Sigmoid colon (tissue), 7 donors: ENCODE measurements around the gene RPL10A. TPM values are rescaled to one million over a fixed set of nuclear protein-coding genes. Genes with fewer than 3 reads are reported as not detected.

Source experiments
- DNase-seq: peaks from one replicate; pipeline ENCODE4 v3.0.0-alpha.2; 2019
- H3K27ac ChIP-seq, 4 donors: fragments of 200-600 bp; sonication (generic); one replicate each; pipeline ENCODE4 v1.5.1; 2016 to 2019; ENCODE audit warnings: mild to moderate bottlenecking in 1 of 4
- H3K27me3 ChIP-seq, 3 donors: fragments of 200-600 bp; sonication (generic); one replicate each; pipeline ENCODE4 v1.5.1; 2019; ENCODE audit warnings: mild to moderate bottlenecking in 1 of 3
- H3K36me3 ChIP-seq, 4 donors: fragments of 200-600 bp; sonication (generic); one replicate each; pipeline ENCODE4 v1.5.1; 2016 to 2019
- H3K4me1 ChIP-seq, 4 donors: fragments of 200-600 bp; sonication (generic); one replicate each; pipeline ENCODE4 v1.5.1; 2017 to 2019
- H3K4me3 ChIP-seq, 4 donors: fragments of 200-600 bp; sonication (generic); one replicate each; pipeline ENCODE4 v1.5.1; 2017 to 2019; ENCODE audit warnings: mild to moderate bottlenecking in 2 of 4, moderate library complexity in 1 of 4
- H3K9me3 ChIP-seq, 4 donors: fragments of 200-600 bp in 3 of 4; sonication (generic) in 3 of 4; one replicate each; pipeline versions ENCODE4 v1.5.1 to v1.6.1; 2013 to 2019
- EP300 ChIP-seq, 4 donors: sonication (generic); formaldehyde crosslinking; IDR thresholded peaks; one replicate each; pipeline ENCODE4 v1.6.1; 2017; ENCODE audit warnings: antibody characterized with exemption in 4 of 4
- POLR2A ChIP-seq, 2 donors: fragments of 450-650 bp; IDR thresholded peaks; one replicate each; pipeline ENCODE4 v1.6.1; 2016; ENCODE audit warnings: antibody characterized with exemption in 2 of 2, mild to moderate bottlenecking in 2 of 2, moderate library complexity in 2 of 2
- POLR2AphosphoS5 ChIP-seq, 4 donors: sonication (generic); formaldehyde crosslinking; IDR thresholded peaks; one replicate each; pipeline ENCODE4 v1.6.1; 2017; ENCODE audit warnings: antibody characterized with exemption in 4 of 4
- WGBS, 2 donors: extraction: QIAGEN DNeasy Blood & Tissue Kit; methylation state at CpG; one replicate each; pipeline ENCODE4 v1.1.7; 2013; 5-methylcytosine and 5-hydroxymethylcytosine counted together
- intact Hi-C: fragments of 100-400 bp; cut with DNase I; formaldehyde crosslinking; loops from one replicate; pipeline ENCODE4 v1.15.1; 2023
- polyA plus RNA-seq, 3 donors: library from polyadenylated mRNA; stranded (reverse); fragments of 200-250 nt; gene quantifications; one replicate each; pipeline ENCODE4 v1.2.3, GENCODE V29; 2013
- total RNA-seq, 4 donors: library from RNA; depleted of rRNA; stranded (reverse); fragments of >200 nt; gene quantifications; one replicate each; pipeline ENCODE4 v1.1.0, GENCODE V29; 2016
- TF ChIP-seq, protein P1 (sequence below), 4 experiments: fragments of 450-650 bp in 3 of 4; fragments of 200-600 bp in 1 of 4; IDR thresholded peaks; one replicate each; pipeline ENCODE4 v1.5.1; 2016 to 2019; ENCODE audit warnings: antibody characterized with exemption in 4 of 4, mild to moderate bottlenecking in 3 of 4, moderate library complexity in 2 of 4
- donor health status: healthy with polysubstance abuse.
- donor health status: Bipolar disorder and iron deficiency.
- donor health status: healthy.

Gene RPL10A
- total and polyA plus RNA-seq, 7 donors, result 1,381 to 3,217 (median 2,085) TPM

DNA sequence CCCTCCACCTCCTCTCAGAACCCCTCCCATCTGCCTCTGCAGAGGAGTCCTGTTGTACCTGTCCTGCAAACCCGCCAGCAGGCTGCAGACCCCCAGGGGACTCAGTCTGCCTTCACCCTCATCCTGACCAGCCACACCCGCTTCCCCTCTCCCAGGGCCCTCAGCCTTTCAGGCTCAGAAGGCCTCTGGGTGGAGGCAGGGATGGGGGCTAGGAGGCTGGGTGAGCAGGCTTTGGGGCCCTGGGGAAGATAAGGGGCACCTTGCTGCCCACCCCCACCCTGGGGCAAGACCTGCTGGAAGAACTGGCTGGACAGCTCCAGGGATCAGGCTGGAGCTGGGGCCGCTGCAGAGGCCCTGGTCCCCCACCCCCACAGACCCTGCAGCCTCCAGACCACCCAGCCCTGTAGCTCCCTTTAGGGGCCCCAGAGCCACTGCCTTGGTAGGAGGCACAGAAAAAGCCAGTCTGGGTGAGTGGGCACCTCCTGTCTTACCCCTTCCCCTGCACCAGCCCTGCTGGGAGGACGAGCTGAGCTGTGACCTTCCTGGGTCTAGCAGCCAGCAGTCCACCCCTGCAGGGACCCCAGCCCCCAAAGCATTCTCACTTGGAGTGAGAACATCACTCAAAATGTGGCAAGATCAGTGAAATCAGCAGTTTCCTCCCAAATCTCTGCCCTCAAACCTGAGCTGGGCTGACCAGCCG lies 23.5 kb downstream of the RPL10A start:
- Histone ChIP-seq H3K9me3 (no peaks in the 10 kb centered on the region), H3K4me1 (peaks cover 0 to 92% (median 87%) of the 10 kb centered on the region in 4 donors), H3K27ac (peak overlapping the region; percentile 100), H3K36me3 (no peaks in the 10 kb centered on the region), H3K4me3 (peak overlapping the region; percentile 9 to 99 (median 98)), H3K27me3 (no peaks in the 10 kb centered on the region)
- TF ChIP-seq, protein P1, sequence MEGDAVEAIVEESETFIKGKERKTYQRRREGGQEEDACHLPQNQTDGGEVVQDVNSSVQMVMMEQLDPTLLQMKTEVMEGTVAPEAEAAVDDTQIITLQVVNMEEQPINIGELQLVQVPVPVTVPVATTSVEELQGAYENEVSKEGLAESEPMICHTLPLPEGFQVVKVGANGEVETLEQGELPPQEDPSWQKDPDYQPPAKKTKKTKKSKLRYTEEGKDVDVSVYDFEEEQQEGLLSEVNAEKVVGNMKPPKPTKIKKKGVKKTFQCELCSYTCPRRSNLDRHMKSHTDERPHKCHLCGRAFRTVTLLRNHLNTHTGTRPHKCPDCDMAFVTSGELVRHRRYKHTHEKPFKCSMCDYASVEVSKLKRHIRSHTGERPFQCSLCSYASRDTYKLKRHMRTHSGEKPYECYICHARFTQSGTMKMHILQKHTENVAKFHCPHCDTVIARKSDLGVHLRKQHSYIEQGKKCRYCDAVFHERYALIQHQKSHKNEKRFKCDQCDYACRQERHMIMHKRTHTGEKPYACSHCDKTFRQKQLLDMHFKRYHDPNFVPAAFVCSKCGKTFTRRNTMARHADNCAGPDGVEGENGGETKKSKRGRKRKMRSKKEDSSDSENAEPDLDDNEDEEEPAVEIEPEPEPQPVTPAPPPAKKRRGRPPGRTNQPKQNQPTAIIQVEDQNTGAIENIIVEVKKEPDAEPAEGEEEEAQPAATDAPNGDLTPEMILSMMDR (IDR thresholded peaks at IDR 0.05), result no peak
- no peak for TF ChIP-seq EP300 (IDR thresholded peaks at IDR 0.05)
- TF ChIP-seq POLR2A (IDR thresholded peaks at IDR 0.05), result no peak
- no peak for TF ChIP-seq POLR2AphosphoS5 (IDR thresholded peaks at IDR 0.05)
- intact Hi-C loops, result loop anchor here (2.0 kb wide), 1 partner anchor 237 kb away; no protein-coding TSS in a partner anchor
- DNase-seq, result no peak
- 49 to 65% methylated on average over 5 of the region's 5 CpGs for WGBS, 2 donors

DNA sequence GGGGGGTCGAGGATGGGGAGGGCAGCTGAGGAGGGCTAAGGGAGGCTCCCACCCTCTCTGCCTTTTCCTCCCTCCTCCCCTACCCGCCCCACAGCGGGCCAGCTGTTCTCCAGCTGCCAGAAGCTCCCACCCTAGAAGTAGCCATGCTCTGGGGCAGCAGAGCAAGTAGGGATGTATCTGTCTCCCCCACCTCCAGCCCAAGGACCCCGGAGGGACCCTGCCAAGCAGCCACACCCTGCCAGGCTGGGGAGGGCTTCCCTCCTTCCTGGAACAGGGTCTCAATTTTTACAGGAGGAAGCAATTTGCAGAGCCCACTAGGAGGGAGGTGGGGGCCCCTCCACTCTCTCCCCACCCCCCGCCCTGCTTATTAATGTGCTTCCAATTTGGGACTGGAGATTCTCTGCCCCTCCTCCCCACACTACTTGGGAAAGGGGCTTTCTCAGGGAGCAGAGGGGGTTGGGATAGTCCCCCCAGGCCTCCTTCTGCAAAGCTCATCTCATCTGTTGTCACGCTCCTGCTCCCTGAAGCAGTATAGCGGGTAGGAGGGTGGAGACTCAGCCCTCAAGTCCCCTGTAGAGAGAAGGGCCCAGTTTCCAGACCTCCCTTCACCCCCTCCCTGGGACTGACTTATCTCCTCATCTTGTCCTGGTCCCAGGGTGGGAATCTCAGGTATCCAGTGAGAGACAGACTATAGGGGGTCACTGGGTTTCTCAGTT lies 24.2 kb downstream of the RPL10A start:
- Histone ChIP-seq H3K9me3 (no peaks in the 10 kb centered on the region), H3K27ac (peak overlapping the region; percentile 100), H3K27me3 (no peaks in the 10 kb centered on the region), H3K36me3 (no peaks in the 10 kb centered on the region), H3K4me1 (peaks cover 0 to 88% (median 80%) of the 10 kb centered on the region in 4 donors), H3K4me3 (peak overlapping the region; percentile 9 to 99 (median 98))
- WGBS, 2 donors, result 46 to 68% methylated on average over 7 of the region's 7 CpGs
- DNase-seq, result no peak
- intact Hi-C loops, result no loop called here
- peak in 1 of 4 donors; percentile 18 for TF ChIP-seq POLR2AphosphoS5 (IDR thresholded peaks at IDR 0.05)
- no peak for TF ChIP-seq EP300 (IDR thresholded peaks at IDR 0.05)

DNA sequence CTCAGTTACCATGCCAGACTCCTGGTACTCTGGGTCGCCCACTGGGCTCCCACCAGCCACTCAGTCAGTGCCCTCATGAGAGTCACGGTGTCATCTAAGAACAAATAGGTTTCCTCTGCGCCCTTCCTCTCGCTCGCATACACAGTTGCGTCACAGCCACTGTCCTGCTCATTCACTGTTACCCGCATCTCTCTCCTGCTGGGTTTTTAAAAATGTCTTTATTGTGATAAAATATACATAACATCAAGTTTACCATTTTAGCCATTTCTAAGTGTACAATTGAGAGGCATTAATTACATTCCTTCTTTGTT lies 24.7 kb downstream of the RPL10A start:
- Histone ChIP-seq H3K27me3 (no peaks in the 10 kb centered on the region), H3K4me1 (peaks cover 0 to 88% (median 78%) of the 10 kb centered on the region in 4 donors), H3K4me3 (peak overlapping the region; percentile 1 to 99 (median 98)), H3K36me3 (no peaks in the 10 kb centered on the region), H3K27ac (peak overlapping the region; percentile 100), H3K9me3 (no peaks in the 10 kb centered on the region)
- peak in 1 of 2 donors; percentile 10 for TF ChIP-seq POLR2A (IDR thresholded peaks at IDR 0.05)
- no peak for TF ChIP-seq EP300 (IDR thresholded peaks at IDR 0.05)
- TF ChIP-seq, protein P1 (IDR thresholded peaks at IDR 0.05), result no peak
- TF ChIP-seq POLR2AphosphoS5 (IDR thresholded peaks at IDR 0.05), result peak; percentile 20 to 71 (median 49)
- intact Hi-C loops, result no loop called here
- WGBS, 2 donors, result 81 to 82% methylated on average over 7 of the region's 7 CpGs
- DNase-seq, result peak; percentile 83

DNA sequence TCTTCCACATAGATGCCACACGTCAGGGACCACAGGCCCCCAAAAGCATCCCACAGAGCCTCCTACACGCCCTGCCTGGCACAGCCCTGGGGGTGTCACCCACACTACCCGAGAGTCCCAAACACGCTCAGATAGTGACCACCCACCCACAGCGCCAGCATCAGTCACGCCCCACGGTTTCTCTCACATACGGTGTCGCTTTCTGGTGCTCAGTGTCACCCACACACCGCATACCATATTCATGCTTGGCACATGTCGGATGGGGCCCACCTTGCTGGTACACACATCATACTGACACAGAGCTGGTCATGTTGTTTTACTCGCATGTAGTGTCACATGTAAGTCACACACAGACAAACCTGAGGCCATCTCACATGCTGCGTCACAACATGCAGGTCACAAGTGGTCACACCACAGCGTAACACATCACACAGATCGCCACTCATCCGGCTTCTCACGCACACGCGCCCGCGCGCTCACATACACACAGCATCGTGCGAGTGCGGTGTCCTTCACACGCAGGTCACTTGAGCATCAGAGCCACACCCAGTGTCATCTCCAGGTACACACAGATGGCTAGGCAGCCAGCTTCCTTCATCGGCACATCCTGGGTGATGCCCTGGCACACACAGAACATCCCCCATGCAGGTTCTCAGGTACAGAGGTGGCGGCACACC lies 25.2 kb downstream of the RPL10A start:
- peak overlapping the region; percentile 100 for H3K27ac ChIP-seq
- WGBS, 2 donors, result 83 to 86% methylated on average over 28 of the region's 28 CpGs
- peak overlapping the region; percentile 97 to 100 (median 98) for H3K4me3 ChIP-seq
- no peaks in the 10 kb centered on the region for H3K27me3 ChIP-seq
- peaks cover 0 to 88% (median 78%) of the 10 kb centered on the region in 4 donors for H3K4me1 ChIP-seq
- peak in 2 of 4 donors; percentile 34 to 42 for TF ChIP-seq POLR2AphosphoS5 (IDR thresholded peaks at IDR 0.05)
- TF ChIP-seq EP300 (IDR thresholded peaks at IDR 0.05), result no peak
- TF ChIP-seq, protein P1 (IDR thresholded peaks at IDR 0.05), result no peak
- TF ChIP-seq POLR2A (IDR thresholded peaks at IDR 0.05), result no peak
- H3K36me3 ChIP-seq, result no peaks in the 10 kb centered on the region
- DNase-seq, result peak; percentile 75
- no peaks in the 10 kb centered on the region for H3K9me3 ChIP-seq
- intact Hi-C loops, result no loop called here

DNA sequence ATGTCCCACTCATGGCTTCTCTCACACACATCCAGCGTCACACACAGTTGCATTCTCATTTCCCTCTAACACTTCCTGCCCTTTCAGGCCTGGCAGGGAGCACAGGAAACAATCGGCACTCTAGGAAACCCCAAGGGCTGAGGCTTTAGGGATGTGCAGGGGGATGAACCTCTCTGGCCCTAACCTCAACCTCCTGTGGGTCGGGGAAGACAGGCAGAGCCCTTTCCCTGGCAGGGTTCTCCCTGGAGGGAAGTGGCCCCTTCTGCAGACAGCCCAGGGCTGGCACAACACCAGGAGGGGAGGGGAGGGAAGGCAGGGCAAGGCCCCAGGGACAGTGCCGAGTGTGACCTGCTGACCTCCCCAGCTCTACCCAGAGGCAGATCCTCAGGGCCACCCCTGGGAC lies 26.0 kb downstream of the RPL10A start:
- TF ChIP-seq POLR2A (IDR thresholded peaks at IDR 0.05), result no peak
- peak in 2 of 4 donors; percentile 1 to 19 for TF ChIP-seq POLR2AphosphoS5 (IDR thresholded peaks at IDR 0.05)
- TF ChIP-seq, protein P1 (IDR thresholded peaks at IDR 0.05), result no peak

More for the DNA sequence above, 26.0 kb downstream of the RPL10A start:
- H3K27me3 ChIP-seq, result no peaks in the 10 kb centered on the region
- peaks cover 0 to 85% (median 76%) of the 10 kb centered on the region in 4 donors for H3K4me1 ChIP-seq
- 16 to 40% methylated on average over 4 of the region's 4 CpGs for WGBS, 2 donors
- no peaks in the 10 kb centered on the region for H3K9me3 ChIP-seq
- DNase-seq, result peak; percentile 74
- H3K4me3 ChIP-seq, result peak overlapping the region; percentile 97 to 100 (median 98)
- intact Hi-C loops, result no loop called here
- no peaks in the 10 kb centered on the region for H3K36me3 ChIP-seq
- peak overlapping the region; percentile 100 for H3K27ac ChIP-seq
